Fibroblast of skin of right quadriceps (primary cell): ENCODE measurements around the gene HDHD2.

Experiments
- DNase-seq: peaks from one replicate; pipeline ENCODE4 v3.0.0-alpha.2; 2013

The HDHD2 gene

DNA sequence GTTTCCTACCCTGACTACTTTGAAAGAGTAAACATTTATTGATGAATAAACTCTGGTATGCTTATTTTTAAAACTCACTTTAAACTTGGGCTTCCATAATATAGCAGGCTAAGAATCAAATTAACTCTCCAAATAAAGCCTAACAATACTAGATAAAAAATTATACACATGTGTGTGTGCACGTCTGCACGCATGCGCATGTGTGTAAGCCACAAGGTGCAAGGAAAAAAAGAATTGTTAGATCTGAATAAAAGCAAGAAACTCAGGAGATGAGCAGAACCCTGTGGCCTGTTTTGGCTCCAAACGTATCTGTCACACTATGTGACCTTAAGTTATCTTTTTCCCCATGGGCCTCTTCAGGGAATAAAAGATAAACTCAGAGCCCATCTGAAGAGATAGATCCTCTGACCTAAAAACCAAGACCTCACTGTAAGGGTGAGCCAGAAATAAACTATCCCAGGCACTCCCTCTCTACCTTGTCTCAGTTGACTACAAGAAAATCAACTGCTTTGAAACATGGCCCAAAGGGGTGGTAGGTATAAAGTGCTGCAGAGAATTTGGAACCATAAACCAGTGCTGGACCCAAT, 6.3 kb downstream of the HDHD2 start:
- DNase-seq, result no peak

DNA sequence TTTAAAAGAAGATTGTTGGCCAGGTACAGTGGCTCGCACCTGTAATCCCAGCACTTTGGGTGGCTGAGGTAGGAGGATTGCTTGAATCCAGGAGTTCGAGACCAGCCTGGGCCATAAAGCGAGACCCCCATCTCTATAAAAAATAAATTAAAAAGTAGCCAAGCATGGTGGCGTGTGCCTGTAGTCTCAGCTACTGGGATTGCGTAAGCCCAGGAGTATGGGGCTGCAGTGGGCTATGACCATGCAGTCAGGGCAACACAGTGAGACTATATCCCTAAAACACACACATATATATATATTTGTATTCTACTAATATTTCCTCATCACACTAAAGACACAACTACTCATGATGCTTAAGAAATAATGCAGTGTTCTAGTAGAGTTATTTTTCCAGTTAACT, 7.1 kb downstream of the HDHD2 start:
- no peak for DNase-seq

DNA sequence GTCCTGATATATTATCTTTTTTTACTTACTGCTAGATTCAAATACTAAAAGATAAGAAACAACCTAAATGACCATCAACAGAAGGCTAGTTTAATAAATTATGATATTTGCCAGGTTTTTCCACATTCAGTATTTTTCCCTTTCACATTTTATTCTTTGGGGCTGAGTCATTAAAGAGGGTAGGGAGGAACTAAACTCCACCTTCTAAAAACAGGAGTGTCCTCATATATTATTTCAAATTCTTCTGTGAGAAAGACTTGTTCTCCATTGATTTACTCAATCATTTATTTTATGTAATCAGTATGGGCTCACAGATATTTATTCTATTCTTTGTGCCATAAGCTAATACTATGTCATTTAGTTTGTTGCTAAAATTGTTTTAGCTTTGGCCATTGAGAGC, 9.0 kb downstream of the HDHD2 start:
- no peak for DNase-seq

DNA sequence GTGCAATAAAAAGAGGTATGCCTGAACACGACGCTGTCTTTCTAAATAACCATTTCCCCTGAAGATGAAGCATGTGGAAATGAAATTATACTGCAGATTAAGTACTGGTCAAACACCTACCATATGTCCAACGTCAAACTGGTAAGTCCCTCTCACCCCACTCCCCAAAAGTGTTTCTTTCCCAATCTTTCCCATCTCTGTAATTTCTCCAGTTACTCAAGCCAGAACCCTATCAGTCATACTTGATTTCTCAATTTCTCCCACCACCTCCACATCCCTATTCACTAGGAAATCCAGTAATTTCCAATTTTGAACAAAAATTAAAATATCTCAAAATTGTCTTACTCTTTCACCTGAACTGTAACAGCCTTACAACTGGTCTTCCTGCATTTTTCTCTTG, 29.2 kb downstream of the HDHD2 start:
- no peak for DNase-seq

DNA sequence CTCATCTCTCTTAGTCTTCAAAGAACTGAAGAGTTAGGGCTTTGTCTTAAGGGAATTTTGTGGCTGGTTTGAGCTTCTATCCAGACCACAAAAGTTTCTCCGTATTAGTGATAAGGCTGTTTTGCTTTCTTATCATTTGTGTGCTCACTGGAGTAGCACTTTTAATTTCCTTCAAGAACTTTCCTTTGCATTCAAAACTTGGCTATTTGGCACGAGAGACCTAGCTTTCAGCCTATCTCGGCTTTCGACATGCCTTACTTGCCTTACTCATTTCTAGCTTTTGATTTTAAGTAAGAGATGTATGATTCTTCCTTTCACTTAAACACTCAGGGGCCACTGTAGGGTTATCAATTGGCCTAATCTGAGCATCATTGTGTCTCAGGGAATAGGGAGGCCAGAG, 29.9 kb downstream of the HDHD2 start:
- DNase-seq, result no peak

DNA sequence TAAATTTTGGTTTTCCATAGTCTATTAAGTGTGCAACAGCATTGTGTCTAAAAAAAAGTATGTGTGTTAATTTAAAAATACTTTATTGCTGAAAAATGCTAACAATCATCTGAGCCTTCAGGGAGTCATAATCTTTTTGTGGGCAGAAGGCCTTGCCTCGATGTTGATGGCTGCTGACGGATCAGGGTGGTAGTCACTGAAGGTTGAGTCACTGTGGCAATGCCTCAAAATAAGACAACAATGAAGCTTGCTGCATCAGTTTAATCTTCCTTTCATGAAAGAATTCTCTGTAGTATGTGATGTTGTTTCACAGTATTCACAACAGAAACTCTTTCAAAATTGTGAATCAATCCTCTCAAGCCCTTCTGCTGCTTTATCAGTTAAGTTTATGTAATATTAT, 31.3 kb downstream of the HDHD2 start:
- DNase-seq, result peak; percentile 68

DNA sequence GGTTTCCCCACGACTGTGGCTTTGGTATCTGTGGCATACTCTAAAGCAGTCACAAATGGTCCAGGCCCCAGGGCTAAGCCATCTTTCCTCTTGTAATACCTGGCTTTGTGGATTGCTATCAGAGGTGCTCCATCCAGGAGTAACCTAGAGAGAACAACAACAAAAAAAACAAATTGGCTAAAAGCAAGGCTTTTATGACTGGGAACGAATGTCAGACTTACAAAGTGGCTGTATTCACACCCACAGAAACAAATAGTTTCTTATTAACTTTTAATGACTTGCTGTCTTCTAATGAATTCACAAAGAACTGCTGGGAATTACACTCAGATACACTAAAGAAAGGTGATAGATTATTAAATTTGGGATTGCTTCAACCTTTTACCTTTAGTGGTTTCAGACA, 35.1 kb downstream of the HDHD2 start:
- DNase-seq, result no peak

DNA sequence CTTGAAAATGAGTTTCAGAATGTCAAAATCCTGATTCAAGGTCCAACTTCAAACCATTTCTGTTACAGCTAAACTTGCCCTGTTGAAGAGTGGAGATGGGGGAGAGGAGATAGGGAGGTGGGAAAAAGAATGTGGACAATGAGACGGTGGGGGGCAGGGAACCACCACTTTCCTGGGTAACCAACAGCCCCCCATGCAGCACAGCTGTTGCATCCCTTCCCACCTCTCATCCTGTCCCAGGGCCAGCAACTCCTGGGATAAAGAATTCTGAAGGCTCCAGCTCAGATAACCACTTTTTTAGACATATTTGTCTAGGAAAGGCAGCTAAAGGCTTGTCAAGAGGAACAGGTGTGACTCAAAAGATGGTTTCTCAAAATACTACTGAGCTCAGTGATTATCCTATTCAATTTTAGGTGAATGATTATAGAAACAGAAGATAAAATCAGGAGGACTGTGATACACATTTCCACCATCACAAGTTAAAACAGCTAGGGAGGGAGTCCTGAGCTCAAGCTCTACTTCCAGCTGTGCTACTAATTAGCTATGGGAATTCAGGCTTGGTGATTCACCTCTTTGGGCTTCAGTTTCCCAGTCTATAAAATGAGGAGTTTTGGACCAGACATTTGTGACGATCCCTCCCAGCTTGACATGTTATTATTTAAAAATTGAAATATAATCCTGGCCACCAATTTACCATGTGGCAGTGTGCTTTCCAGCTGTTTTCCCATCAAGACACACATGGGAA, 36.3 kb downstream of the HDHD2 start:
- peak; percentile 68 for DNase-seq

DNA sequence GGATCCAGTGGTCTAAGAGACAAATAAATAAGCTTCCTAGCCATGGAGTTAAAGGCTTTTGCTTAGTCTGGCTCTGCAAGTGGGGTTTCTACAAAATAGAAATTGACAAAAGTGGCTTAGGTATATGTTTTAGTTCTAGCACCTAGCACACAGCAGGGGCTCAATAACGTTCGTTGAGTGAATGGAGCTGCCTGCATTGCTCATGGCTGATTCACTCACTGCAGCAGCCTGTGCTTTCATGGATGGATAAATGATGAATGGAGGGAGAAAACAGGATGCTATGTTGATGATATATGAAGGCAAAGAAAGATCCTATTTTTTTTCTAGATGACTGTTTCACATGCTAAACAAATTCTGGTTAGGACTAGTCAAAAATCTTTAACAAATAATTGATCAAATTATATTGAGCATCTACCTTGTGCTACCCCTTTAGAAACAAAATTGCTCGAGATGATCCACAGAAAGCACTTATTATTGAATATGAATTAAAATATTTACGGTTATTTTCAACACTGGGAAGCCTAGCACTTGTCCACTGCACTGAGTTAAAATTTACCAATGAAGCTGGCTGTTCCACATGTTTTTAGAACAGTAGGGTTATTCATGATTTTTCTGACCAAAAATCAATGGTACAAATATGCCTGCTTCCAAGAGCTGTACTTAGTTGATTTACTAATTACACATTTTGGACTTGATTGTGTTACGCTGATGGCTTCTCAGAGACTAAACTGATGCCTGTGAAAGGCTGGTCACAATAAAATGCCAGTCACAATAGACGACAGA, 39.6 kb downstream of the HDHD2 start:
- peak; percentile 8 for DNase-seq

DNA sequence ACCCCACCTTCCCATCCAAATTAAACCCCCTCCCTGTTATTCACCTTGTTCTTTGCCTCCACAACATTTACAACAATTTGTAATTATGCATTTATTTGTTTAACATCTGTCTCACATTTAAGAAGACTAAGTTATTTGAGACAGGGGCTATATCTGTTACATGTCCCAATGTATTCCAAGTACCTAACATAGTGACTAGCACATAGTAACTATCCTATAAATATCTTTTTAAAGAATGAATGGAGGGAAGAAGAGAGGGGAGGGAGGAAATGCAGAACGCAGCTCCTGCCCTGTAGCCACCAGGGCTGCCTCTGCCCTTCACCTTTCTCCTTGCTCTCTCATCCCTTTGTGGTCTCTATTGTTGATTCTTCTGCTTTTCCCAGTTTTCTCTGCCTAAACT, 40.6 kb downstream of the HDHD2 start:
- DNase-seq, result no peak

DNA sequence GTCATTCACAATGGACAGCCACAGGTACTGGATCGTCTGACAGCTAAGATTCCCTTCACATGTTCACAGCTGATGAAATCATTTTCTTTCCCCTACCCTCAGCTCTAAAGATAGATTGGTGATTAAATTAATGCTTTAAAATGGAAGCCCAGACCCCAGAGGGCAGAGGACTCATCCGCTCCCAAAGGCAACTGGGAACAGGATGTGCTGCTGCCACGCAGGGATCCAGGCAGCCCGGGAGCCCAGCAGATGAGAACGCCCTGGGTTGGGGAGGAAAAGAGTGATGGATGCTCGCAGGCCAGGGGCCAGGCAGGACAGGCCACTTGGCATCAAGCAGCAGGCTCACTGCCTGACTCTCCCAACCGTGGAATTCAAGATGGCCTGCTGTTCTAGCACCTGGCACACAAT, 41.3 kb downstream of the HDHD2 start:
- no peak for DNase-seq

DNA sequence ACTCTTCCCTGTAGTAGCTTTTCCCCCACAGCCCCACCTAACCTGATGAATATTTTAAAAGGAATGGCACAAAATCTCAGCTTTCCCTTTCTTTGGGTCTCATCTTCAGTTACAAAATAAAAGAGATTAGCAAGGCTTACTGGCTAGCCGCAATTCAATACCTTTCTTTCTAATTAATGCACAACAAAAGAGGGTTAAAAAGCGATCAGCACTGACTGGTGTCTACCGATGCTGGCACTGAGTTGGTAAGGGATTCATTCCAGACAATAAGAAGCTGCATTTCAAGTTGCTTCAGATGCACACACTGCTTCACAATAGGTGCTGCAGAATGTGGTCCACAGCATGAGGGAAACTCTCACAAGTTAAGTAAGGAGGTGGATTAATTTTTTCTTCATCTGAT, 41.9 kb downstream of the HDHD2 start:
- DNase-seq, result no peak

DNA sequence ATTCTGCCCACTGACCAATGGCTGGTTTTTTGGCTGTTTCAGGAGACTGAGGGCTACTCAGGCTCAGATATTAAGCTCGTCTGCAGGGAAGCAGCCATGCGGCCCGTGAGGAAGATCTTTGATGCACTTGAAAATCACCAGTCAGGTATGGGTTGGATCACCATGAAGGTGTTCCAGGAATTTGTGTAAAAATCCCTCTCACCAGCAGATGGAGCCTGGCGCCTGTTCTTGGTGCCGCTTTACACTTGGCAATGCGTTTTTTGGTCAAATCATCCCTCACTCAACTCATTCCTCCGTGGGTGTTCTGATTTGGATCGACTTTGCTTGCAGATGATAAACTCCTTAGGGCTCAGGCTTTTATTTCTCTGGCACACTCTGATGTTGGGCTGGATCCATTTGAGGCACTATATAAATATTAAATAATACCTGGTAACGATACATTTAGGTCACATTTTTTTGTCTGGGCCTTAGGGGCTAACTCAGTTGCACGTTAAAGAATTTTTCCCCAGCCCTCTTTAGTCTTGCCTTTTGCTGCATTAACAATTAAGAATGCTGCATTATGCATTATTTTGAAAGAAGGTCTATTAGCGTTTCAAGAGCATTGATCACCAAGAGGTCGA, 50.0 kb downstream of the HDHD2 start:
- peak; percentile 53 for DNase-seq

DNA sequence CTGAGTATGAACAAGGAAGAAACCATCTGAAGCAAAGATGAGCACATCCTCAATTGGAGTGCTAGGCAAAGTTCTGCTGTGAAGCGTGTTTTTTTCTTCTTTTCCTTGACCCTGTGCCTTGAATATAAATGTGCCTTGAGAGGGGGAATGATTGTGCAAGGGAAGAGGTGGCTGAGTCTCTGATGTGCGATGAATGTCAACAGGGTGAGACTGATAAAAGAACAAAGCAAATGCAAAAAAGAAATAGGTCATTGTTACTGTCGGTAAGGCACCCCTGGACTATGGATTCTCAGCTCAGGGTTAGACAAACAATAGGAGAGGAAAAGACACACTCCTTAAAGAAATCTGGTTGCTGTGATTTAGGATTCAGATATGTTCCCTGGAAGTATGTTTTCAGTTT, 54.5 kb downstream of the HDHD2 start:
- no peak for DNase-seq

DNA sequence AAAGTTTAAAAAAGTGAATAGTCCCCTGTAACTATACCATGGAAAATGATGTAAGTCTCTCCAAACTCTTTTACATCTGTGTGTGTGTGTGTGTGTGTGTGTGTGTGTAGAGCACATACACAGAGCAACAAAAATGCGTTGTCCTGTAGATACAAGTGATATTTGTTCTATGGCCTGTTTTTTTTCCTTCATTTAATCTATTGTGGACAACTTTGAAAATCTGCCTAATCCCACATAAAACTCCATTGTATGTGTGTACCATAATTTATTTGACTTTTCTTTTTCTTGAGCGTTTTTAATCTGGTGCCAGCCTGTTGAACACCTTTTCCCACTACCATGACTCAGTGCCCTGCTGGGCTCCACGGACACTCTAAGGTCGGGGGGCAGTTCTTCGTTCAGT, 62.6 kb downstream of the HDHD2 start:
- no peak for DNase-seq

DNA sequence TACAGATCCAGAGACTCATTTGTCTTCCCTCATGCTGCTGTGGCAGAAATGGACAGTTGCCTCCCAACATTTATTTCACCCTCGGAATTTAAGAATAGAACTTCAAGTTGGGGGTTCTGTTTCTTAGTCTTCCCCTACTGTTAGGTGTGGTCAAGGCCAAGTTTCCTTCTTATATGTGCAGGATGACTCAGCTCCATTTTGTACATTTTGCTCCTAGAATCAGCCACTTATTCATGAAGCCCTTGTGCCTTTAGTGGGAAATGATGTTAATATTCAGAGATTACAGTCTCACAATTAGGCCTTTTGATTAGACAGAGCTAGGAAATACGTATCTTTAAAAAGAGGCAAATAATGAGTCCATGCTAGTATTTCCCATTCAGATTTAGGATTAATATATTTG, 68.7 kb downstream of the HDHD2 start:
- DNase-seq, result no peak

DNA sequence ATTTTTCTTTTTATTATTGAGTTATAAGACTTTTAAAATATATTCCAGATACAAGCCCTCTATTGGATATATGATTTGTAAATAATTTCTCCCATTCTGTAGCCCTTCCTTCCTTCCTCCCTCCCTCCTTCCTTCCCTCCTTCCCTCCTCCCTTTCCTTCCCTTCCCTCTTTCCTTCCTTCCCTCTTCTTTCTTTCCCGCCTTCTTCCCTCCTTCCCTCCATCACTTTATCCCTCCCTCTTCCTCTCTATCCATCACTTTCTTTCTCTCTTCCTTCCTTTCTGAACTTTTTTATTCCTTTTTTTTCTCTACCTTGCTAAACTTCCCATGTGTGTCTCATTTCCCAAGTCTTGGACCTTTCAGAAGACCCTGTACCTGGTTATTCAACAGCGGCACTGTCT, 69.4 kb downstream of the HDHD2 start:
- no peak for DNase-seq

DNA sequence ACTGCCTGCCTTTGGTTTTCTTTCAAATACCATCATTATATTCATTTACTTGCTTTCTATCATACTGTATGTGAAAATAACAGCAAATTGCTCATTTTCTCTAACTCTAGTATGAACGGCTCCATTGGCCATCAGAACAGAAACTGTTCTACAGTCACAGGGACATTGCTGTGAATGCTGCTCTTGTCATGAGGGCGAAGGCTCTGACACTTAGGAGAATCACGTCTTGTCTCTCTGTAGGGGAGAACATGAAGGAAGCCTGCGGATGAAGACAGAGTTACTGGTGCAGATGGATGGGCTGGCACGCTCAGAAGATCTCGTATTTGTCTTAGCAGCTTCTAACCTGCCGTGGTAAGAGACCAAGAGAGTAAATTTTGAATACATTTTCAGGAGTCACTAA, 73.2 kb downstream of the HDHD2 start:
- DNase-seq, result no peak

DNA sequence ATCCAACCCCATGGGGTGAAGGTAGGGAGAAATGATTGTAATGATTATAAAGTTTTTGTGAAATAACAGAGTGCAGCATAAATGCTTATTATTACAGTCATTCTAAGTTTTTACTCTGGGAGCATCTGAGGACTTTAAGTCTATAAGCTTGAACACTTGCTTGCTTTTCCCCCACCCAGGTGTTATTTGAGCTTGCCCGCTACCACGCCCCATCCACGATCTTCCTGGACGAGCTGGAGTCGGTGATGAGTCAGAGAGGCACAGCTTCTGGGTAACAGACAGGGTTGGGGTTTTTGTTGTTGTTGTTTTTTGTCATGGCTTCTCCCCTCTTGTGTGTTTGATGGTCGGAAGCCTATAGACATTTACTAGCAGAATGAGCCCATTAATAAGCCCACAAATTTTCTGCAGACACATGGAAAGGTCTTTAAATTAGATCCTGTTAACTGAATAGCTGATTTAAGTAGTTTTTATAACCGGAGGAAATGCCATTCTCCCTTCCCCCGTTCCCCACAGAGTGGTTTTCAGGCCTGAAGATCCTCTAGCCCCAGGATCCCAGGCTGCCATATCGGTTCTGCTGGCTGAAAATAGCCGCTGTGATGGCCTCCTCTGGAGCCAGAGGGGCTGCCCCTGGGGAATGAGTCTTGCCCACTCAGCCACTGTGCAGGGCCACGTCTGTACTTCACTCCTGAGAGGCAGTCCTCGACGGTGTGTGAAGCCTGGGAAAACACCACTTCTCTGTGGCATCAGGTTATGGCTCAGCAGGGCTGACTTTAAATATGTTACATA, 75.0 kb downstream of the HDHD2 start:
- peak; percentile 27 for DNase-seq

DNA sequence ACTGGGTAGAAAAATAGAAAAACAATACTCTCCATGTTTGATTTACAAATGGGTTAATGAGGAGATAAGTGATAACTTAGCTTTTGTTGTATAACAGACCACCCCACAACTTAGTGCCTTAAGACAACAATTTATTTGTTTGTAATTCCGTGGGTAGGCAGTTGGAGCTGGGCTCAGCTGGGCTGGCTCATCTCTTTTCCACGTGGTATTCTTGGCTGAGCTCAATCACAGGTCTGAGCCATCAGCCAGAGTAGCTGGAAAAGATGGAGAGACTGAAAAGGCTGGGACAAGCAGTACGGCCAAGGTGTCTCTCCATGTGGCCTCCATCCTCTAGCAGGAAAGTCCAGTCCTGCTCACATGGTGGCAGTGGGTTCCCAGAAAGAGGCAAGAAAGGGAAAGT, 82.7 kb downstream of the HDHD2 start:
- DNase-seq, result no peak

DNA sequence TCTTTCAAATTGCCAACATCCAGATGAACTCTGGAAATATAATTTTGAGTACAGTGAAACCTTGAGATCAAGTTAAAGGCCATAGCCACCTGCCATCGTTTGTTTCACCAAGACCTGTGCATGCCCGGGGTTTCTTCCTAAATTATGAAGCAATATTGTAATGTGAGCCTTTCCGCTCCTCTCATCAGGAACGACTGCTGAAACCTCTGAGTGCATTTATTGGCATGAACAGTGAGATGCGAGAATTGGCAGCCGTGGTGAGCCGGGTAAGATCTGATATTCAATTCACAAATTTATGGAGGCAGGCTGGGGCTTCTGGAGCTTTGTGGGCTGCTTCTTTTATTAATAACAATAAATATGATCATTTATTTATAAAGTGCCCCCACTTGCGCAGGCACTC, 87.2 kb downstream of the HDHD2 start:
- no peak for DNase-seq

DNA sequence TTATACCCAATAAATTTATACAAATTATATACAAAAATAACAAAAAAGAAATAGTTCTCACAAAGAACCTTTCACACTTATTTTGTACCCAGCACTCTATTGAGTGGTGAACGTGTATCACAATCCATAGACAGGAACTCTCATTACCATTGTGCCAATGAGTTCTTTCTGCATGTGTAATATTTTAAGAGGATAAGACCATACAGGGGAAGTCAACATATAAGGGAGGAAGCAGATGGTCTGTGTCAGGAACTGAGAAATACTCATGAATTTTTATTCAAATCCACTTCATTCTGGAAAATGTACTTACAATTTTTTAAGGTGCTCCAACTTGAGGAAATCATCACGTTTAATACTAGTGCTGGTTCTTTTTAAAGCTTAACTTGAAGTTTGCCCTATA, 87.8 kb downstream of the HDHD2 start:
- DNase-seq, result no peak
